Activated CD8-positive, alpha-beta memory T cell treated with anti-CD3 and anti-CD28 coated beads, Interleukin-2, amount 50 U/mL, for 24 hours (primary cell): ENCODE measurements around the gene FAM13C.
"Not testable (repeated sequence)": the region's sequence is repeated elsewhere in the genome, so short reads cannot be mapped to it uniquely, and the experiment has no call there.

ENCODE experiments used
- DNase-seq: peaks from one replicate; pipeline ENCODE4 v3.0.0-alpha.2; 2020; ENCODE audit errors: extremely low read depth

Gene FAM13C

GRCh38 chr10:59234194-59234593, 128.2 kb downstream of the FAM13C start:
- no peak for DNase-seq

DNA sequence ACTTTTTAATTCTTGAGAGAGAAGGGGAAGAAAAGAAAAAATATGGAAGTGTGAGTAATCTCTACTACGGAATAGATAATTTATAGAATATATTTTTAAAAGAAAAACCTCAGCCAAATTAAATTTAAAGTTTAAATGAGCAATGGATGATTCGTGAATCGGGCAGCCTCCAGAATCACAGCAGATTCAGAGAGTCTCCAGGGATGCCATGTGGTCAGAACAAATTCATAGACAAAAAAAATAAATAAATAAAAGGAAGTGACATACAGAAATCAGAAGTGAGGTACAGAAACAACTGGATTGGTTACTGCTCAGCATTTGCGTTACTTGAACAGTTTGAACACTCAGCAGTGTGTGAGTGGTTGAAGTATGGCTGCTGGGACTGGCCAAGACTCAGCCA, 132.9 kb downstream of the FAM13C start:
- DNase-seq = no peak

- no peak for DNase-seq
These were observed 135.1 kb downstream of the FAM13C start for GRCh38 chr10:59227136-59227673.

DNA sequence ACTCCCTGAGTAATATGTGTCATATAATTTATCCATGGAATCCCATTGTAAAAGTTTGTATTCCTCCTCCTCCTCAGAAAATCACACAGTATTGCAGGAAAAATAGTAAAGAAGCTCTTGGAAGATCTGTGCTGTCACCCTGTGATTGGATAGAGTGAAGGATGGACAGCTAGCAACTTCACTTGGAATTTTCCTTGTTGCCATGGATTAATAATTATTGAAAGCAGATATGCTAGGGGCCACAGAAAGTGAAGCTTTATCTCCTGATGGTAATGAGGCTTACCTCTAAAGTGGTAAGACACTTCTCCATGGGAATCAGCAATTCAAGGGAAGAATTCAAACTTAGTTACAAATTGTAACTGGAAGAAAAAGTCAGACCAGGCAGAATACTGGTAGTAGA, 137.1 kb downstream of the FAM13C start:
- no peak for DNase-seq

DNA sequence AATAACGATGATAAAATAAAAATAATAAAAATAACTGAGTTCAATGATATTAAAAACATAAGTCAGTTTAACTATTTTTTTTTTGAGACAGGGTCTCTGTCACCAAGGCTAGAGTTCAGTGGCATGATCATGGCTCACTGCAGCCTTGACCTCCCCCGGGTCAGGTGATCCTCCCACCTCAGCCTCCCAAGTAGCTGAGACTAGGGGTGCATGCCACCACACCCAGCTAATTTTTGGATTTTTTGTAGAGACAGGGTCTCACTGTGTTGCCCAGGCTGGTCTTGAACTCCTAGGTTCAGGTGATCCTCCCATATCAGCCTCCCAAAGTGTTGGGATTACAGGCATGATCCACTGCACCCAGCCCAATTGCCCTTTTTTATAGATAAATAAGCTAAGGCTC, 138.8 kb downstream of the FAM13C start:
- not testable (repeated sequence) for DNase-seq

GRCh38 chr10:59222788-59223187, 139.6 kb downstream of the FAM13C start:
- DNase-seq = no peak

- no peak for DNase-seq
These were observed 146.0 kb downstream of the FAM13C start for GRCh38 chr10:59216178-59216869.

- DNase-seq = no peak
These were observed 148.2 kb downstream of the FAM13C start for GRCh38 chr10:59214160-59214559.

GRCh38 chr10:59212301-59212798, 150.0 kb downstream of the FAM13C start:
- DNase-seq = no peak

DNA sequence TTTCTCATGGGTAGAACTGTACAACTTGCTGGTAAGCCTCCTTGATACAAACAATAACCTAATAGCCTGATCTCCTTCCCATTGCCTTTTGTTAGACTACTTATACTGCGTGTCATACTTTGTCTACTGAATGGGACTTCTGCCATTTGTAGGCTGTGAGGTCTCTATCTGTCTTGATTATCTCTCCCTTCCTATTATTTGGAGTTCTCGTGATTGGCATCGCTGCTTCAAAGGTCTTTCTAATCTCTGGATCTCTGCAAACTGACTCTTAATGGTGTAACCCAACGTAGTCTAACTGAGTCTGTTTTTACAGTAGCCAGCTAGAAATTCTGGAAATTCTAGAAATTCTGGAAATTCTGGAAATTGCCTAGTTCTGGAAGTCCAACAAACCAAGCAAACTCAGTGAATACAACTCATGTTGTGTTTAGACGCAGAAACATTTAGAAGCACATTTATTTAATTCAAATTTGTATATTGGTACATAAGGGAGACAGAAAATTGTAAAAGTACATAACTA, 156.1 kb downstream of the FAM13C start:
- DNase-seq = no peak
